ENCODE measurements around the gene KCNQ1.

The KCNQ1 gene

GRCh38 chr11:2775083-2775625 is 330.3 kb downstream of the KCNQ1 start:
- no peak for DNase-seq (ENCODE audit: low read depth in 2 of 2, low spot score in 1 of 2)

GRCh38 chr11:2775626-2776350 is 331.0 kb downstream of the KCNQ1 start:
- no peak for DNase-seq (ENCODE audit: low read depth in 2 of 2, low spot score in 1 of 2)

GRCh38 chr11:2776351-2777061 is 331.7 kb downstream of the KCNQ1 start:
- no peak for DNase-seq (ENCODE audit: low read depth in 2 of 2, low spot score in 1 of 2)

- no peak for DNase-seq (ENCODE audit: low read depth in 2 of 2, low spot score in 1 of 2)
Observed at GRCh38 chr11:2777386-2777785, 332.6 kb downstream of the KCNQ1 start.

DNA sequence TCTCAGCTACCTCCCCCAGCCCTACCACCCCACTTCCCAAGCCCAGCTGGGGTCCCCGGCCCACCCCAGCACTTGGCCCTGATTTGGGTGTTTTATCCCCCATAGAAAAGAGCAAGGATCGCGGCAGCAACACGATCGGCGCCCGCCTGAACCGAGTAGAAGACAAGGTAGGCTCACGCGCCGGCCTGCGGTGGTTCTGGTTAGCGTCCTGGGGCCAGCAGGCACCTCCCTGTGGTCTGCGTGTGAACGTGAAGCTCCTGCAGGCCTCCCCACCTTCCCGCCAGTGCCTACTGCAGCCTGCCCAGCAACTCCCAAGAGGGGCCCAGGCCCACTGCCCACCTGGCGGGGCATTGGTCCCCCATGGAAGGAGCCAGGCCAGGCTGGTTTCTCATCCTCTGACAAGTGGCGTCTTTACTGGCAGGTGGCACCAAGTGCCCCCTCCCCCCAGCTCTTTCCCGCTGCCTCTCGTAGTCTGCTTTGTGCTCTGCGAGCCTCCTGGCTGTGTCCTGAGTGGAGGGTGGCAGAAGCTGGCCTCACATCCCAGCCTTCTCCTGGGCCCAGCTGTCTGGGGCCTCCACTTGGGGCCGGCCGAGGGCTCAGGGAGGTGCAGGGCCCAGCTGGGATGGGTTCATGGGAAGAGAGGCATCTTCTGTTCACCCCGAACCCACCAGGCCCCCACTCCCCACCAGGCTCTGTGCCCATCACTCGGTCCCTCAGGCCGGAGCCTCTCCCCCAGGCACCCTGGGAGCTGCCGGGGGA is 333.2 kb downstream of the KCNQ1 start:
- DNase-seq (ENCODE audit: low read depth in 2 of 2, low spot score in 1 of 2) = no peak

DNA sequence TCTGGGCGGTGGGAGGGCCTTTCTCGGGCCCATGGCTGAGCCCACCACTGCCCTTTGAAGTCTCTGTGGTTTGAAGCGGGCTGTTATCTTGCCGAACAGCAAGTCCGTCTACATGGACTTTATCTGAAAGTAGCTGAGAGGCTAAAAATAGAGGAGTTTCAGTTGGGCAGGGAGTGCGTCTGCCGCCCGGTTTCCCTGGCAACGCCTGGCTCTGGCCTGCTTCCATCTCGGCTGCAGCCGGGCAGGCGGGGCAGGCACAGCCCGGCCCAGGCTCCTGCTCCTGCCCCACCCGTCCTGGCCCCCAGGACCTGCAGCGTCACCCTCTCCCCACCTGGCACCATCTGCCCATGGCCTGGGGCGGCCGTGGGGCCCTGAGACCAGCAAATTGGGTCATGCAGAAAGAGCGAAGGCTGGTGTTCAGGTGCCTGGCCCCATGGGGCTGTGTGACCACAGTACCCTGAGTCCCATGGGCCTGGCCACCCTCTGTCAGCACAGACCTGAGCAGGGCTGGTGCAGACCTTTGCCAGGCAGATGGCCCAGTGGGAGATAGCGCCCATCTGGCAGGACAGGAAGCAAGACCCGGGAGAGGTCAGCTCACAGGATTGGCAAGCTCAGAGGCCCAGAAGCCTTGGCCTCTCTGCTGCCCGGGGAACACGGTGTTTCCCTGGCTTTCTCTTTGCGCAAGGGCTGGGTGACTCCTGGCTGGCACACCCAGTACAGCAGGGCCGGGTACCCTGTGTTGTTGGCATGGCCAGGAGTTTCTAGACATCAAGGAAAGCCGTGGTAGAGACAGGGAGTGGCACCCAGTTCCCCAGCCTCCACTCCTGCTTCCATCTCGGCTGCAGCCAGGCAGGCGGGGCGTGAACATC is 334.1 kb downstream of the KCNQ1 start:
- DNase-seq (ENCODE audit: low read depth in 2 of 2, low spot score in 1 of 2) = no peak

DNA sequence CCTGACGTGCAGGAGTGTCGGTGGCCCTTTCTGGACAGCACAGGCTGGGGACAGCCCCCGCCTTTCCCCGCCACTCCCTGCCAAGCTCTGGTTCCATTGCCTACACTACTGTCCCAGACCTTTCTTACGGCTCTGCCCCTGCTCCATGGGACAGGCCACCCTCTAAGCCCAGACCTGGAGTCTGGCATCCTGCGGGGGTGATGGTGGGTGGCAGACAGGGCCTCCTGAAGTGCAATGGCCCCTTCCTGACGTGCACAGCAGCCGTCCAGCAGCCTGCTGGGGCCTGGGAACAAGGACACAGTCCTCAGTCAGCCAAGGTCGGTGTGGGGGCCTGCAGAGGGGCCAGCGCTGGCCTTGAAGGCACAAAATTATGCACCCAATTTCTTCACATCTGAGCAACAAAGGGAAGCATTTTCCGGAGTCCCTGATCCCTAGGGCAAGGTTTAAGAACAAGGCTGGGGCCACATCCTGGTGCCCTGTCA is 334.7 kb downstream of the KCNQ1 start:
- no peak for DNase-seq (ENCODE audit: low read depth in 2 of 2, low spot score in 1 of 2)

DNA sequence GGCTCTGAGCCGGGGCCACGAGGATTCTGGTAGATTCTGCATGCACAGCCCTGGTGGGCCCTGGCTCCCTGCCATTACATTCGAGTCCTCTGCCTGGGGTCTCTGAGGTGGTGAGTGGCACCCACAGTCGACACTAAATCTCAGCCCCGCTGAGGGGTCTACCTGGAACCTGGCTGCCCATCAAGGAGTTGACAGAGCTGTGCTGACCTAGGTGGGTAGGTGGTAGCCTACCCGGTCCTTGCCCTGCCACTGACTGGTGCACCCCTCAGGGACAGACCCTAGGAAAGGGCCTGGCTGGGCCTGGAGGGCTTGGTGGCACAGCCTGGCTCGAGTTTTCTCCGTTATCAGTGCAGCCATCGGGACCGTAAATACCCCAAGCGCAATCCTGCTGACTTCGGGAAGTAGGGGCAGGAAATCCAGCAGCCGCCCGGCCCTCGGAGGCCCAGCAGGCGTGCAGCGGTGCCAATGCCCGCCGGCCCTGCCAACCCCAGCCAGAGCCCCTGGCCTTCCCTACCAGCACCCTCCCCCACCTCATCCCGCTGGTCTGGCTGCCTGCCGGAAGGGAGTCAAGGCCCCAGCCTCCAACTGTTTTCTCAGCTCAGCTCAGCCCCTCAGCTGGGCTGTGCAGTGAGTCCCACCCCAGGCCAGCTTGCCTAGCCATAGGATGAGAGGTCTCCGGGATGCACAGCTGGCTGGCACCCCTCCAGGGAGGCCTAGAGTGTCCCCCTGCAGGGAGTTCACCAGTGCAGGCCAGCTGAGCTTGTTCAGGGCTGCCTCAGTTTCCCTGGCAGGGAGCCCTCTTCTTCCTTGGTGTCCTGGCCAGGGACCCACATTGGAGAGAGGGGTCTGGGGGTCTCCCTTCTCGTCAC is 335.4 kb downstream of the KCNQ1 start:
- DNase-seq (ENCODE audit: low read depth in 2 of 2, low spot score in 1 of 2) = no peak

GRCh38 chr11:2780850-2781407 is 336.1 kb downstream of the KCNQ1 start:
- DNase-seq (ENCODE audit: low read depth in 2 of 2, low spot score in 1 of 2) = no peak

DNA sequence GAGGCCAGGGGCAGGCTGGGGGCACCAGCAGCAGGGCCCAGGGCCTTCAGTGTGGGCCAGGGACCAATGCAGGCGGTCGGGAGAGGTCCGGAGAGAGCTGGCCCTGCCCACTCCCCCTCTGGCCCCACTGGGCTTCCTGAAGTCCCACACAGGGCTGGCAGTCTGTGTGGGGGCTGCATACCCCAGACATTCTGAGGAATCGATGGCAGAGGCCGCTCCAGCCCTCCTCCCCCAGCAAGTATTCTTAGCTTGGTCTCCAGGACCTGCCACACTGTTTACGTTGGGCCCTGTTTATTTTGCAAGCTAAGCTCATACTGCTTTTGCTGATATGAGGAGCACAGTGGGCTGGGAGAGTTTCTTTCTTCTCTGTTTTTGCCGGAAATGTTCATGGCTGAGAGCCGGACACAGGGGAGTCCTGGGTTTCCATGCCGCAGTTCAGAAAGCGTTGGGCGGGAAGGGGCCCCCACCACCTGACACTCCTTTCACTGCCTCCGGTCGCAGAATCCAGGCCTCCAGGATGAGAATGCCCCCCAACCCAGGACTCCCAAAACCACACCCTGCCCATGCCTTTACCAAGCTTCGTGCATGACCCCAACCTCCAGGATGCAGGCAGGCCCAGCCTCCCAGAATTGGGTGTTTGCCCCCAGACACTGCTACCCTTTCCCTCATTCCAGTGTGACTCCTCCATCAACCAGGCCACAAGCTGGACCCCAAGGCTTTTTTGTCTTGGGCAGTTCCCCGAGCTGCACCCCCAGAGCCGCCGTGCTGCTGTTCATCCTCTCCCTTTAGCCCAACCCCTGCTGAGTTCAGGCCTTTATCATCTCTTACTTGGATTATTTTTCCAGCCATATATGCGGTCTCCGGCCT is 336.8 kb downstream of the KCNQ1 start:
- DNase-seq (ENCODE audit: low read depth in 2 of 2, low spot score in 1 of 2) = no peak

- no peak for DNase-seq (ENCODE audit: low read depth in 2 of 2, low spot score in 1 of 2)
Observed at GRCh38 chr11:2782769-2783168, 338.0 kb downstream of the KCNQ1 start.

DNA sequence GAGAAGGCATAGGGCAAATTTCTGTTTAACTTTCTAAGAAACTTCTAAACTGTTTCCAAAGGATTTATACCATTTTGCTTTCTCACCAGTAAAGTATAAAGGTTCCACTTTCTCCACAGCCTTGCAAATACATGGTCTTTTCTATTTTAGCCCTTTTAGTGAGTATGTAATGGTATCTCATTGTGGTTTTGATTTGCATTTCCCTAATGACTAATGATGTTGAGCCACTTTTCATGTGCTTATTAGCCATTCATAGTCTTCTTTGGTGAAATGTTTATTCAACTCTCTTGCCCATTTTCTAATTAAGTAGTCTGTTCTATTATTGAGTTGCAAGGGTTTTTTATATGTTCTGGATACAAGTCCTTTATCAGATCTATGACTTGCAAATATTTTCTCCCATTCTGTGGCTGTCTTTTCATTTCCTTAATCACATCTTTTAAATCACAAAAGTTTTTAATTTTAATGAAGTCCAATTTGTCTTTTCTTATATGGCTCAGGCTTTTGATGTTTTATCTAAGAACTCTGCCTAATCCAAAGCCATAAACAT is 338.8 kb downstream of the KCNQ1 start:
- no peak for DNase-seq (ENCODE audit: low read depth in 2 of 2, low spot score in 1 of 2)

DNA sequence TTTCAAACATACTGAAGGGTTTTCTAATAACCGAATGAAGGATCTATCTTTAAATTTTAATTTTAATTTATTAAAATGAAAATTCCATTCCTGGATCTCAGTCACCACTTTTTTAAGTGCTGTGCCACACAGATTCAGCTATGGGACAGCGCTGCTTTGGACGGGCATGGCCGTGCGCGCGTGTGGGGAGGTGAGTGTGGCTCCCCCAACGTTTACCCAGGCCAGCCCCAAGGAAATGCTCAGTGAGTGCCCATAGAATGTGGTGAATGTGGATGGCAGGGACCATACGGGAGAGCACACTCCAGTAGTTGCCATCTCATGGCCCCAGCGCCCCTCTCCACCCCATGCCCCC is 343.0 kb downstream of the KCNQ1 start:
- no peak for DNase-seq (ENCODE audit: low read depth in 2 of 2, low spot score in 1 of 2)

- no peak for DNase-seq (ENCODE audit: low read depth in 2 of 2, low spot score in 1 of 2)
Observed at GRCh38 chr11:2788168-2789071, 343.6 kb downstream of the KCNQ1 start.

- DNase-seq (ENCODE audit: low read depth in 2 of 2, low spot score in 1 of 2) = no peak
Observed at GRCh38 chr11:2789331-2789730, 344.5 kb downstream of the KCNQ1 start.

DNA sequence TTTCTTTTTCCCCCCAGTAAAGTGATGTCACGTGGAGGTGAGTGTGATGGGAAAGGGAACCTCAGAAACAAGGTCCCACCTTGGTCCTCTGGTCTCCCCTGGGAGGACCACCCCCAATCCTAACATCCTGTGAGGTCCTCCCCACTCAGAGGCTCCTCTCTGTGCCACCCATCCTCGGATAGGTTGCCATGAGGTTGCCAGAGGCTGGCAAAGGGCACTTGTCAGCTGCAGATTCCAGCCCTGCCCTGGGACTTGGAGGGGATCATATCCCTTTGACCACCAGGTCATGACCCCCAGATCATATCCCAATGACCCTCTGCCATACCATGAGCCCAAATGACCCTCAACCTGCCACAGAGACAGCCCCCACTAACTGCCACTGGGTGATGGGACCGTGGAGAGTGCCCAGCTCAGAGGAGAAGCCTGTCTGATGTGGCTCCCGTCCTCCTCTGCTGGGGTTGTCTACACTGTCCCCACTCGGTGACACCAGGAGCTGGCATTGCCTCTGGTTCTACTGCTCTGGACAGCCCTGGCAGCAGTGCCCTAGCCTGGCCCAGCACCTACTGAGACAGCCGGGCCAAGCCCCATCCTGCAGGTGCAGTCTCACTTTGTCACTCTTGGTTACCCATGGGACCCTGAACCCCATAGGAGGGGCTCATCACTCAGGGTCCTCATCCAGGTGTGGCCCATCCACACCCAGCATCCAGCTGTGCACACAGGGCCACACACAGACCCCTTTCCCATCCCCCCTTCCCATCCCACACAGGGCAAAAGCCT is 345.2 kb downstream of the KCNQ1 start:
- no peak for DNase-seq (ENCODE audit: low read depth in 2 of 2, low spot score in 1 of 2)

GRCh38 chr11:2790568-2790921 is 345.7 kb downstream of the KCNQ1 start:
- no peak for DNase-seq (ENCODE audit: low read depth in 2 of 2, low spot score in 1 of 2)

All from stimulated activated CD8-positive, alpha-beta memory T cell treated with anti-CD3 and anti-CD28 coated beads, Interleukin-4, amount 100 ng/mL, for 4 hours (primary cell).